HG03108 (cell line): ENCODE results near the gene TMEM38B.
"Not testable (repeated sequence)": the region's sequence is repeated elsewhere in the genome, so short reads cannot be mapped to it uniquely, and the experiment has no call there.

Source experiments
- ATAC-seq: cut with Tn5 transposase; IDR thresholded peaks from one replicate; pipeline ENCODE4 v1.9.1; 2021; ENCODE audit warnings: moderate library complexity; ENCODE audit not compliant: unreplicated experiment

Gene TMEM38B

GRCh38 chr9:105714020-105714331, 19.6 kb downstream of the TMEM38B start:
- ATAC-seq = no peak

DNA sequence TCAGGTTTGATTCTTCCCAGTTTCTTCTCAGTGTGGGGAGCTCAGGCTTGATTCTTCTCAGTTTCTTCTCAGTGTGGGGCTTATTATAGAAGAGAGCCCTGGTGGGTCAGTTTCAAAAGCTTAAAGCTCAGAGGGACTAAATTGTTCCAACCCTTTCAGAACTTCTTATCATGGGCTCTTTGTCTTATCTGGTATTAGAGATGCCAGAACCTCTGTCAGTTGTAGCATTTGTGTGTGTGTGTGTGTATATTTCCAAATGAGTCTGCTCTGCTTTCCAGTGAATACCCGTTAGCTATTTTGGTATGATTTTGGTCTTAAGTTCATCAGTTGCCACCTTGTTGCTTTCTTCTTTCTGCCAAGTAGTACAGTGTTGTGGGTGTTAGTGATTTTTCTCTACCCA, 21.8 kb downstream of the TMEM38B start:
- ATAC-seq = no peak

- ATAC-seq = no peak
Observed at GRCh38 chr9:105722099-105722498, 27.8 kb downstream of the TMEM38B start.

DNA sequence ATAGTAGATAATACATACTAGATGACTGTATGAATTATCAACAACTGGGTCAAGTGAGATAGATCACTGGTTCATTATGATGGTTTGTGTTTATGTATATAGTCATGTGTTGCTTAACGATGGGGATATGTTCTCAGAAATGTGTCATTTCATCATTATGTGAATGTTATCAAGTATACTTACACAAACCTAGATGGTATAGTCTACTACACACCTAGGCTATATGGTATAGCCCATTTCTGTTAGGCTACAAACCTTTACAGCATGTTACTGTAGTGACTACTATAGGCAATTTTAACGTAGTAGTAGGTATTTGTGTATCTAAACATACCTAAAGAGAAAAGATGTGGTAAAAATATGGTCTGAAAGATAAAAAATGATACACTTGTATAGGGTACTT, 31.0 kb downstream of the TMEM38B start:
- no peak for ATAC-seq

- ATAC-seq = not testable (repeated sequence)
Observed at GRCh38 chr9:105728230-105728629, 33.9 kb downstream of the TMEM38B start.

DNA sequence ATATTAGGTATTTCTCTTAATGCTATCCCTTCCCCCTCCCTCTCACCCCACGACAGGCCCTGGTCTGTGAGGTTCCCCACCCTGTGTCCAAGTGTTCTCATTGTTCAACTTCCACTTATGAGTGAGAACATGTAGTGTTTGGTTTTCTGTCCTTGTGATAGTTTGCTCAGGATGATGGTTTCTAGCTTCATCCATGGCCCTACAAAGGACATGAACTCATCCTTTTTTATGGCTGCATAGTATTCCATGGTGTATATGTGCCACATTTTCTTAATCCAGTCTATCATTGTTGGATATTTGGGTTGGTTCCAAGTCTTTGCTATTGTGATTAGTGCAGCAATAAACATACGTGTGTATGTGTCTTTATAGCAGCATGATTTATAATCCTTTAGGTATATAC, 37.1 kb downstream of the TMEM38B start:
- ATAC-seq = not testable (repeated sequence)

DNA sequence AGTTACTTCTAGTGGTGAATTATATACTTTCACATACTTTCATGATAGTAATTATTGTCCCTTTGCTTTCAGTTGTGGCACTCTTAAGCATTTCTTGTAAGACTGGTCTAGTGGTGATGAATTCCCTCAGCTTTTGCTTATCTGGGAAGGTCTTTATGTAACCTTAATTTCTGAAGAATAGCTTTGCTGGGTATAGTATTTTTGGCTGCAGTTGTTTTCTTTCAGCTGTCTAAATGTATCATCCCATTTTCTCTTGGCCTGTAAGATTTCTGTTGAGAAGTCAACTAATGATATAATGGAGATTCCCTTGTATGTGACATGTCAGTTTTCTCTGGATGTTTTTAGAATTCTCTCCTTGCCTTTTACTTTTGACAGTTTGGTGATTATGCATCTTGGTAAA, 41.0 kb downstream of the TMEM38B start:
- no peak for ATAC-seq

- ATAC-seq = no peak
Observed at GRCh38 chr9:105737205-105737604, 42.9 kb downstream of the TMEM38B start.

GRCh38 chr9:105742088-105742487, 47.7 kb downstream of the TMEM38B start:
- no peak for ATAC-seq

GRCh38 chr9:105747325-105747724, 53.0 kb downstream of the TMEM38B start:
- not testable (repeated sequence) for ATAC-seq

DNA sequence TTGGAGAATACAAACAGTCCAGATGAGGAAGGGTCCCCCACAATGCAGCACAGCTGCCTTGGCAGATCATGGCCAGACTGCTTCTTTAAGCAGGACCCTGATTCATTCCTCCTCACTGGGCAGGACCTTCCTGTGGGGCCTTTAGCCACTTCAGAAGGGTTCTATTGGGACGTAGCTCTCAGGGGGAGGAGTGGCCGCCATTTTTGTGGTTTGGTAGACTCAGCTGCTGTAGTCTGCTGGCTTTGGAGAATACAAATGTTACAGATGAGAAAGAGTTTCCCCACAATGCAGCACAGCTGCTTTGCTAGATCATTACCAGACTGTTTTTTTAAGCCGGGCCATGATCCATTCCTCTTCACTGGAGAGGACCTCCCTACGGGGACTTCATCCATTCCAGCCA, 57.4 kb downstream of the TMEM38B start:
- ATAC-seq = no peak

- no peak for ATAC-seq
Observed at GRCh38 chr9:105757496-105758251, 63.3 kb downstream of the TMEM38B start.

DNA sequence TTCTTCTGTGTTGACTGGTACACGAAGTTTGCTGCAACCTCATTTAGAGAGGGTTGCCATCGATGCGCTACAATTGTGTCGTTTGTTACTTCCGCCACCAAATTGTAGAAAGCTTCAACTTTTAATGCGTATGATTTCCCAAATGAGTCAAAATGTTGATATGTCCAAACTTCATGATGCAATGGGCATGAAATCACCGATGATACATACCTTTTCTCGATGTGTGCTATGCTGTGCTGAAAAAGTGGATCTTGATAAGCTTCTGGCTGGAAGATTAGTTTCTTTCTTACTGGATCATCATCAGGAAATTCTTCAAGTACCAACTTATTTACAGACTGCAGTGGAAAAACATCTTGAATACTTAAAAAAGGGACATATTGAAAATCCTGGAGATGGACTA, 65.7 kb downstream of the TMEM38B start:
- ATAC-seq = no peak

DNA sequence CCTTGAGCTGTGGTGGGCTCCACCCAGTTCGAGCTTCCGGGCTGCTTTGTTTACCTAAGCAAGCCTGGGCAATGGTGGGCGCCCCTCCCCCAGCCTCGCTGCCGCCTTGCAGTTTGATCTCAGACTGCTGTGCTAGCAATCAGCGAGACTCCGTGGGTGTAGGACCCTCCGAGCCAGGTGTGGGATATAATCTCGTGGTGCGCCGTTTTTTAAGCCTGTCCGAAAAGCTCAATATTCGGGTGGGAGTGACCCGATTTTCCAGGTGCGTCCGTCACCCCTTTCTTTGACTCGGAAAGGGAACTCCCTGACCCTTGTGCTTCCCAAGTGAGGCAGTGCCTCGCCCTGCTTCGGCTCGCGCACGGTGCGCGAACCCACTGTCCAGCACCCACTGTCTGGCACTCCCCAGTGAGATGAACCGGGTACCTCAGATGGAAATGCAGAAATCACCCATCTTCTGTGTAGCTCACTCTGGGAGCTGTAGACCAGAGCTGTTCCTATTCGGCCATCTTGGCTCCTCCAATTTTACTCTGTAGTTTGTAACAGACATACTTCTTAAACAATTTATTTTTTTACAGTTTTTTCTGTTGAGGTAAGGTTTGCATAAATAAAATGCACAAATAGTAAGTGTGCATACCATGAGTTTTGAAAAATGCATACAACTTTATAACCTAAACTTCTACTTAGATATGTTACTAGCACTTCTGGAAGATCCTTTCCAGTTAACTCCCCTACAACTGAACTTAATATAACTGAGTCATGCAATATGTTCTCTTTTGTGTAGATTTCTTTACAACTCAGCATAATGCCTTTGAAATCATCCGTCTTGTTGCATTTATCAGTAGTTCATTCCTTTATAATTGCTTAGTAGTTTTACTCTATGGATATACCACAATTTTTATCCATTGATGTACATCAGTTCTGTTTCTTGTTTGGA, 88.5 kb downstream of the TMEM38B start:
- ATAC-seq = not testable (repeated sequence)

- ATAC-seq = not testable (repeated sequence)
Observed at GRCh38 chr9:105783495-105783872, 89.1 kb downstream of the TMEM38B start.

- not testable (repeated sequence) for ATAC-seq
Observed at GRCh38 chr9:105786796-105787195, 92.5 kb downstream of the TMEM38B start.

- ATAC-seq = no peak
Observed at GRCh38 chr9:105816202-105816744, 121.9 kb downstream of the TMEM38B start.

- no peak for ATAC-seq
Observed at GRCh38 chr9:105816981-105817380, 122.6 kb downstream of the TMEM38B start.

GRCh38 chr9:105818903-105819302, 124.6 kb downstream of the TMEM38B start:
- ATAC-seq = no peak

DNA sequence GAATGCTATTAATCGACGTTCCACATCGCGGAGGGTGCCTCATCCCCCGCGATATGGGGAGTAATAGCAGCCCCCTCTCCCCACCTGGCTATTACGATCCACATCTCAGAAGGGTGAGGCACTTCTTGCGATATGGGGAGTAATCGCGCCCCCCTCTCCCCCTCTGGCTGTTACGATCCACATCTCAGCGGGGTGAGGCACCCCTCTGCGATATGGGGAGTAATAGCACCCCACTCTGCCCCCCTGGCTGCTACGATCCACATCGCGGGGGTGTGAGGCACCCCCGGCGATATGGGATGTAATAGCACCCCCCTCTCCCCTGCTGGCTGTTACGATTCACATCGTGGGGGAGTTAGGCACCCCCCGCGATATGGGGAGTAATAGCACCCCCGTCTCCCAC, 128.5 kb downstream of the TMEM38B start:
- no peak for ATAC-seq
